Kidney (tissue), 14 donors: ENCODE measurements around the gene WLS. TPM values are rescaled to one million over a fixed set of nuclear protein-coding genes. Genes with fewer than 3 reads are reported as not detected.

Experiments used
- DNase-seq, 5 donors: peaks; one replicate each; pipeline ENCODE4 v3.0.0-alpha.2; 2013 to 2020
- FAIRE-seq: peaks from 2 replicates; lab custom pipeline; 2012; peaks lifted over from hg19 to GRCh38; lab: Jason Lieb, UNC
- H3K27ac ChIP-seq, 2 donors: one replicate each; pipeline ENCODE4 v1.7.0; 2013; ENCODE audit warnings: low read depth in 2 of 2, low read length in 2 of 2, inconsistent platforms in 1 of 2
- H3K27me3 ChIP-seq: one replicate; pipeline ENCODE4 v1.7.1; 2013; ENCODE audit warnings: low read length, inconsistent platforms; ENCODE audit not compliant: control insufficient read depth, insufficient read depth
- H3K36me3 ChIP-seq, 3 donors: one replicate each; pipeline versions ENCODE4 v1.7.0 to v1.7.1; 2013; ENCODE audit warnings: low read length in 3 of 3, control low read depth in 1 of 3, inconsistent platforms in 1 of 3; ENCODE audit not compliant: insufficient read depth in 3 of 3, control insufficient read depth in 2 of 3
- H3K4me1 ChIP-seq, 3 donors: one replicate each; pipeline versions ENCODE4 v1.7.0 to v1.7.1; 2013; ENCODE audit warnings: low read length in 3 of 3, inconsistent platforms in 1 of 3, low read depth in 1 of 3; ENCODE audit not compliant: control insufficient read depth in 2 of 3, insufficient read depth in 2 of 3
- H3K4me3 ChIP-seq, 3 donors: one replicate each; pipeline versions ENCODE4 v1.7.0 to v1.8.1; 2013; ENCODE audit warnings: low read length in 3 of 3, control low read depth in 1 of 3, inconsistent platforms in 1 of 3
- H3K9ac ChIP-seq, 3 donors: one replicate each; pipeline versions ENCODE4 v1.7.0 to v1.7.1; 2013; ENCODE audit warnings: low read length in 3 of 3, control low read depth in 1 of 3, inconsistent platforms in 1 of 3
- H3K9me3 ChIP-seq, 3 donors: one replicate each; pipeline versions ENCODE4 v1.7.0 to v1.7.1; 2013; ENCODE audit warnings: low read length in 3 of 3, control low read depth in 1 of 3, inconsistent platforms in 1 of 3; ENCODE audit not compliant: control insufficient read depth in 2 of 3, insufficient read depth in 1 of 3
- CTCF ChIP-seq: IDR thresholded peaks from 3 replicates; pipeline ENCODE4 v1.5.1; 2012; ENCODE audit warnings: mild to moderate bottlenecking, moderate library complexity, borderline replicate concordance; ENCODE audit not compliant: insufficient read depth; ENCODE audit errors: extremely low read depth
- intact Hi-C: fragments of 100-400 bp; cut with DNase I; formaldehyde crosslinking; loops from one replicate; pipeline ENCODE4 v1.11.1; 2022
- polyA plus RNA-seq: library from polyadenylated mRNA; stranded (reverse); fragments of 350-450 nt; fragmentation: Illumina TruSeq; extraction: RNeasy Lipid Tissue Mini Kit (QIAGEN cat#74804); gene quantifications from one replicate; pipeline ENCODE4 v1.2.3, GENCODE V29; 2014; ENCODE audit warnings: low read depth, low replicate concordance; ENCODE audit not compliant: insufficient read depth
- total RNA-seq: library from RNA; stranded (reverse); fragmentation: NEBNext Ultra II Directional; extraction: Animal tissue kit (Norgen Biotek cat#: 25700); gene quantifications from one replicate; pipeline ENCODE4 v1.2.1, GENCODE V29; 2021
- donor health status: control.
- donor health status: control.
- donor health status: control.
- donor health status: control.
- donor health status: control.
- donor health status: DM: yes; HTN: yes; CAD: no.
- donor health status: Normal renal cell carcinoma (clear cell type).

WLS gene
- total and polyA plus RNA-seq, 2 donors from 2014 or later: 92.3 to 147 TPM

- no peaks in the 10 kb centered on the region for H3K9me3 ChIP-seq
- H3K4me3 ChIP-seq: no peak overlapping the region
- peaks cover 0 to 5% (median 4%) of the 10 kb centered on the region in 3 donors for H3K4me1 ChIP-seq
- no peak overlapping the region for H3K27ac ChIP-seq
- H3K9ac ChIP-seq: no peak overlapping the region
- DNase-seq: no peak
- no peak for FAIRE-seq
- H3K27me3 ChIP-seq: no peaks in the 10 kb centered on the region
- intact Hi-C loops: loop anchor here (5.0 to 10.0 kb wide), 3 partner anchors 203 to 355 kb away; no protein-coding TSS in a partner anchor
- H3K36me3 ChIP-seq: peaks cover 0 to 8% (median 3%) of the 10 kb centered on the region in 3 donors
- TF ChIP-seq CTCF: no peak
Observed at GRCh38 chr1:68119445-68119844, 112.9 kb downstream of the WLS start.

- FAIRE-seq: no peak
Observed at GRCh38 chr1:68117416-68117815, 114.9 kb downstream of the WLS start.

DNA sequence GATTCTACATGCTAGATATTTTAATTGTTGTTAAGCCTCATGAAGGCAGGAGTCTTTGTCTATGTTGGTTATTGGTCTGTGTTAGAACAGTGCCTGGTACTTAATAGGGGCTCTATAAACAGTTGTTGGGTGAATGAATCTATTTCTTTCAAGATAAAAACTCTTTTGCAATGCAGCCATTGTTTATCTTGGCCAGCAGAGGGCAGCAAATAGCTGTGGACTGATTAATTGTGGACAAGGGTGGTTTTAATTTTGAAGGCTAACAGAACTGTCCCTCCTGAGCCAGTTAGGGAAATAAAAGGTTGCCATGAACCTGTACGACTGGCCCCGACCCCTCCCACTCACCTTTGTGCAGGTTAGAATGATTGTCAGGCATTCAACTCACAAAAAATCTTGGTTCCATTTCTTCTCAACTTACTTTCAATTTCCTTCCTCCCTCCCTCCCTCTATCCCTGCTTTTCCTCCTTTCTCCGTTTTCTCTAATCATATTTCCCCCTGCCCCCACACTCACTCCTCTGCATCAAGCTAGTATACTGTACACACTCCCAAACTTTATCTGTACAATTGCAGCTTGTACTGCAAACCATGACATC, 115.6 kb downstream of the WLS start:
- FAIRE-seq (no peak), DNase-seq (peak in 4 of 5 donors; percentile 50 to 76 (median 60))
- H3K9me3 ChIP-seq: no peaks in the 10 kb centered on the region
- peaks cover 5 to 11% (median 6%) of the 10 kb centered on the region in 3 donors for H3K4me1 ChIP-seq
- intact Hi-C loops: loop anchor here (5.0 to 10.0 kb wide), 3 partner anchors 206 to 352 kb away; no protein-coding TSS in a partner anchor
- no peak overlapping the region for H3K27ac ChIP-seq
- H3K9ac ChIP-seq: no peak overlapping the region
- H3K4me3 ChIP-seq: peak overlapping the region; percentile 11 to 35 (median 17)
- peaks cover 0 to 2% (median 0%) of the 10 kb centered on the region in 3 donors for H3K36me3 ChIP-seq
- TF ChIP-seq CTCF: peak; percentile 87
- H3K27me3 ChIP-seq: no peaks in the 10 kb centered on the region

More at GRCh38 chr1:68117416-68117815, 114.9 kb downstream of the WLS start:
- no peak for TF ChIP-seq CTCF
- H3K9me3 ChIP-seq: no peaks in the 10 kb centered on the region
- H3K4me3 ChIP-seq: no peak overlapping the region
- DNase-seq: no peak
- intact Hi-C loops: loop anchor here (5.0 to 10.0 kb wide), 3 partner anchors 205 to 353 kb away; no protein-coding TSS in a partner anchor
- peaks cover 0 to 2% (median 0%) of the 10 kb centered on the region in 3 donors for H3K36me3 ChIP-seq
- H3K4me1 ChIP-seq: peaks cover 1 to 7% (median 5%) of the 10 kb centered on the region in 3 donors
- no peak overlapping the region for H3K27ac ChIP-seq
- no peaks in the 10 kb centered on the region for H3K27me3 ChIP-seq
- no peak overlapping the region for H3K9ac ChIP-seq
